GM12875 (cell line): ENCODE measurements around the gene ZNF710.

Experiments
- H3K4me3 ChIP-seq: one replicate; pipeline ENCODE4 v1.5.1; 2011; ENCODE audit warnings: low read depth, low read length, control low read depth
- TF ChIP-seq, protein P1 (sequence below): IDR thresholded peaks from 2 replicates; pipeline ENCODE4 v1.5.1; 2011; ENCODE audit warnings: low read depth, mild to moderate bottlenecking, control low read depth, inconsistent platforms, low read length, moderate library complexity, borderline replicate concordance; ENCODE audit not compliant: insufficient read depth

ZNF710 gene

DNA sequence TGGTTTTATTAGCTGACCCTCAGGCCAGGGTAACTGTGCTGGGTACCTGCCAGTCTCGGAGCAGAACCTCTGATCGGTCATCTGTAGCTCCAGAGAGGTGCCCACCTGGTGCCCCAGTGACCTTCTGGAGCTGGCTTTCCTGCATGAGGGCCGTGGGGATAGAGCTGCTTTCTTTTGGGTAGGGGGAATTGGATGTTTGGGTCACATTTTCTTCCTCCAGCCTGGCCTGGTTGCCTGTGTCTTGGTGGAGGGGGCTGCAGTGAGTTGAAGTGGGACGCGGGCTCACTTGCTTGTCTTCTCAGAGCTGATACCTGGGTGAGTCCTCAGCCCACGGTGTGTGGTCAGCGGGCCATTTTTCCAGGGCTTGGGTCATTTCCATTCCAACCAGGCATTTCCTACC, 2.6 kb downstream of the ZNF710 start:
- TF ChIP-seq, protein P1, sequence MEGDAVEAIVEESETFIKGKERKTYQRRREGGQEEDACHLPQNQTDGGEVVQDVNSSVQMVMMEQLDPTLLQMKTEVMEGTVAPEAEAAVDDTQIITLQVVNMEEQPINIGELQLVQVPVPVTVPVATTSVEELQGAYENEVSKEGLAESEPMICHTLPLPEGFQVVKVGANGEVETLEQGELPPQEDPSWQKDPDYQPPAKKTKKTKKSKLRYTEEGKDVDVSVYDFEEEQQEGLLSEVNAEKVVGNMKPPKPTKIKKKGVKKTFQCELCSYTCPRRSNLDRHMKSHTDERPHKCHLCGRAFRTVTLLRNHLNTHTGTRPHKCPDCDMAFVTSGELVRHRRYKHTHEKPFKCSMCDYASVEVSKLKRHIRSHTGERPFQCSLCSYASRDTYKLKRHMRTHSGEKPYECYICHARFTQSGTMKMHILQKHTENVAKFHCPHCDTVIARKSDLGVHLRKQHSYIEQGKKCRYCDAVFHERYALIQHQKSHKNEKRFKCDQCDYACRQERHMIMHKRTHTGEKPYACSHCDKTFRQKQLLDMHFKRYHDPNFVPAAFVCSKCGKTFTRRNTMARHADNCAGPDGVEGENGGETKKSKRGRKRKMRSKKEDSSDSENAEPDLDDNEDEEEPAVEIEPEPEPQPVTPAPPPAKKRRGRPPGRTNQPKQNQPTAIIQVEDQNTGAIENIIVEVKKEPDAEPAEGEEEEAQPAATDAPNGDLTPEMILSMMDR: no peak
- peak overlapping the region; percentile 77 for H3K4me3 ChIP-seq

DNA sequence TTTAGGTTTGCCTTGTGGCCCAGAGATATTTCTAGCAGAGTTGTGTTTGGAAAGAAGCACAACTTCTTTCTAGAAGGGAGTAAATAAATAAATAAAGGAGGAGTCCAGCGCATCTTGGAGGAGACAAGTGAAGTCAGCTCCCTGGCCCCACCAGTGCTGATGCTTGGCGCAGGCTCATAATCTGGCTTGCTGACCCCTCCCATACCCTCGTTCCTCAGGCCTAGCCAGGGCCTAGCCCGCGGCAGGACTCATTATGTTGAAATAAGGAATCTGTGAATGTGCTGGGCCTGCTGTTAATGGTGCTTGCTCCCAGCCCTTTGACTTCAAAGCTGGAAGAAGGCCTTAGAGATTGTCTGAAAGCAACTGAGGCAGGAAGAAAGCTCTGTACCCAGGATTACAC, 3.1 kb downstream of the ZNF710 start:
- no peak overlapping the region for H3K4me3 ChIP-seq
- TF ChIP-seq, protein P1: no peak

DNA sequence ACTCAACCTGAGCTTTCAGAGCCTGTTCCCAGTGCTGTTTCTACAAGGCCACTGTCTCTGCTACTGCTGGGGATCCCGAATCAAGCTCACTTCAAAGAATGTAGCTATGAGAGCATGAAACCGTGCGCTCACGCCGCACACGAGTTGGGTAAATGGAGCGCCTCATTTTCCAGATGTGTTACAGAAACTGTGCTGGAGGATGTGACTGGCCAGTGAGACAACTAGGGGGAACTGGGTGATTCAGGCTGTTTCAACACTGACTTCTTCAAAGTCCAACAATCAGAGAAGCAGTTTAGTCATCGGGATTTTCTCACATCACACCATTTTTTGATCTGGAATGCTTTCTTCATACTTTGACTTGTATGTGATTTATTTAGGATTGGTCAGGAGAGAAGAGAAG, 3.5 kb downstream of the ZNF710 start:
- TF ChIP-seq, protein P1: no peak
- H3K4me3 ChIP-seq: no peak overlapping the region

DNA sequence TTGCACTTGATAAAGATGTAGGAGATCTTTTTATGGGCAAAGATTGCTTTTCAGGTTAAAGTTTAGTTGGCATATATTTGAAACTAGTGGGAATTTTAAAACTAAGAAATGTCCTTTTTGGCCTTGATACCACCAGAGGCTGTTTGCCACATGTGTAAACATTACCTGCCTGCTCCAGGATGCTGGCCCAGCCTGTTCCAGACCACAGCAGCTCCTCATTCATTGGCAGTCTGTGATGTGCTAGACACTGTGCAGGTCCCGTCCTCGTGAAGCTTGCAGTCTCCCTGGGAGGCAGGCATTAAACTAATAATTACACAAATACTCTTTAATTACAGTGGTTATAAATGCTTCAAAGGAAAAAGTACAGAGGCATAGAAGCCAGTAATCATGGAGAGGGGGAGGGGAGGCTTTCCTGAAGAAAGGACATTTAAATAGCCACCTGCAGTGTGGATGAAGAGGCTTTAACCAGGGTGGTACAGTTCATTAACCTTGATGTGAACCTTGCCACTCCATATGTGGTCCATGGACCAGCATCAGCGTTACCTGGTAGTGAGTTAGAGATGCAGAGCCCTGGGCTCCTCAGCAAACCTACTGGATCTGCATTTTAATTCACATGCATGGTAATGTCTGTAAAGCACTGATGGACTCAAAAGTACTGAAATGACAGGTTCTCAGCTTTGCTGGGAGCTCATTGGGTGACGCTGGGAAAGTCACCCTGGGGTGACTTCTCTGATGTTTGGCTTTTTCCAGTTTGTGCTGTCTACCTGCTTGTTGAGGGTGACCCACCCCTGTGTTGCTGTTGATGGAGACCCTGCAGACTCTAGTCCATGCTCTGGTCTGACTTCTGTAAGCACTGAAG, 5.3 kb downstream of the ZNF710 start:
- TF ChIP-seq, protein P1: no peak
- no peak overlapping the region for H3K4me3 ChIP-seq

DNA sequence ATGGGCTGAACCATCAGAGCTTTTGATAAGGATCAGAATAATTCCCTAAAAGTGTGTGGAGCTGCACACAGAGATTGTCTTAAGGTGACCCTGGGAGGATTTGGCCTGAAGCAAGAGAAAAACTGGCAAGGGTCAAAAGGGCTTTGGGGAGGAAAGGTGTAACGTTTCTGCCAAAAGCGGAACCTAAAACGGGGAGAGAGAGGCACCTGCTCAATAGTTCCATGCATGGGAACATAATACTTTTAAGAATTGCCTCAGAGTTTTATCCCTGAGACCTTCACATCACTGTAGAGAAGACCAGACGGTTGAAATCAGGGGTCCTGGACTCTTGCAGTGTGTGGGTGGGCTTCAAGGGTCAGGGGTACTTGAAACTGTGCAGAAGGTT, 5.9 kb downstream of the ZNF710 start:
- TF ChIP-seq, protein P1: no peak
- H3K4me3 ChIP-seq: no peak overlapping the region

DNA sequence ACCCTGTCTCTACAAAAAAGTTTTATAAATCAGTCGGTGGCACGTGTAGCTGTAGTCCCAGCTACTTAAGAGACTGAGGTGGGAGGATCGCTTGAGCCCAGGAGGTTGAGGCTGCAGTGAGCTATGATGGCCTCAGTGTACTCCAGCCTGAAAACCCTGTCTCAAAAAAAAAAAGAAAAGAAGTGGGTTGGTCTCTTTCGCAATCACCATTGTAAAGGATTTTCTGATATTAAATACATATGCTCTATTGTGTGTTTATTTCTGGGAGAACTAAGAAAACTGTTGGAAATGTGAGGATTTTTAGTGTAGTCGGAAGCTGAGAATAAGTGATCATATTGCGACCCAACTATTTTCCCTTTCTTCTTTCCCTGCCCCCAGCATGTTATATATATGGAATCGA, 7.5 kb downstream of the ZNF710 start:
- TF ChIP-seq, protein P1: no peak
- no peak overlapping the region for H3K4me3 ChIP-seq
